ENCODE measurements around the gene S100Z.

S100Z gene

DNA sequence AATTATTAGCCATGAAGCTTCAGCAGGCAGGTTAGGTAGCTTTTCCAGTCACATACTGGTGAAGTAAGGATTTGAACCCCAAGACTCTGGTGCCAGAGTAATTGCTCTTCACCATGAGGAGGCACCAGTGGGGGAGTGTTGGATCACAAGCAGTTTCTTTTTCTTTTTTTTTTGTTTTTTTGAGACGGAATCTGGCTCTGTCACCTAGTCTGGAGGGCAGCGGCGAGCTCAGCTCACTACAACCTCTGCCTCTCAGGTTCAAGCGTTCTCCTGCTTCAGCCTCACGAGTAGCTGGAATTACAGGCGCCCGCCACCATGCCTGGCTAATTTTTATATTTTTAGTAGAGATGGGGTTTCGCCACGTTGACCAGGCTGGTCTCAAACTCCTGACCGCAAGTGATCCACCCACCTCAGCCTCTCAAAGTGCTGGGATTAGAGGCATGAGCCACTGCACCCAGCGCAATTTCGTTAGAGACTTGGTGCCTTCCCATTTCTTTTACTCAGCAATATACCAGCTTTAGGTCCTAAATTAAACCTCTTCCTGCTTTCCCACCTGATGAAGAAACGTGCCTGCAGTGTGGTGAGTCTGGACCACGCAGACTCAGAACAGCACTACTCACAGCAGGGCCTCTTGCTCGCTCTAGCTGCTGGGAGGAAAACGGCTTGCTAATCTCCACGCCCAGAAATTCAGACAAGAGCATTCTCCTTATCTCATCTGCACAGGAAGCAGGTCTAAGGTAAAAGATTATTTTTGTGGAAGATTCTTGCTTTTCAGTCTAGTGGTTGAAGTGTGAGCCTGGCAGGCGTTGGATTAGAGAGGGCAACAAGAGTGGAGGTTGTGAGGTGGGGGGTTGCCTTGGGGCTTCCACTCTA lies at the start of gene S100Z:
Gene S100Z, plus strand, starts transcription at position 596 of the 873 bp plus-strand sequence. CDS start 25,346 bp downstream, outside the sequence.
- H3K27ac ChIP-seq = no peak within 1 kb of the TSS
- TF ChIP-seq, protein P1, sequence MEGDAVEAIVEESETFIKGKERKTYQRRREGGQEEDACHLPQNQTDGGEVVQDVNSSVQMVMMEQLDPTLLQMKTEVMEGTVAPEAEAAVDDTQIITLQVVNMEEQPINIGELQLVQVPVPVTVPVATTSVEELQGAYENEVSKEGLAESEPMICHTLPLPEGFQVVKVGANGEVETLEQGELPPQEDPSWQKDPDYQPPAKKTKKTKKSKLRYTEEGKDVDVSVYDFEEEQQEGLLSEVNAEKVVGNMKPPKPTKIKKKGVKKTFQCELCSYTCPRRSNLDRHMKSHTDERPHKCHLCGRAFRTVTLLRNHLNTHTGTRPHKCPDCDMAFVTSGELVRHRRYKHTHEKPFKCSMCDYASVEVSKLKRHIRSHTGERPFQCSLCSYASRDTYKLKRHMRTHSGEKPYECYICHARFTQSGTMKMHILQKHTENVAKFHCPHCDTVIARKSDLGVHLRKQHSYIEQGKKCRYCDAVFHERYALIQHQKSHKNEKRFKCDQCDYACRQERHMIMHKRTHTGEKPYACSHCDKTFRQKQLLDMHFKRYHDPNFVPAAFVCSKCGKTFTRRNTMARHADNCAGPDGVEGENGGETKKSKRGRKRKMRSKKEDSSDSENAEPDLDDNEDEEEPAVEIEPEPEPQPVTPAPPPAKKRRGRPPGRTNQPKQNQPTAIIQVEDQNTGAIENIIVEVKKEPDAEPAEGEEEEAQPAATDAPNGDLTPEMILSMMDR (conservative IDR thresholded peaks at IDR 0.05) = no peak

DNA sequence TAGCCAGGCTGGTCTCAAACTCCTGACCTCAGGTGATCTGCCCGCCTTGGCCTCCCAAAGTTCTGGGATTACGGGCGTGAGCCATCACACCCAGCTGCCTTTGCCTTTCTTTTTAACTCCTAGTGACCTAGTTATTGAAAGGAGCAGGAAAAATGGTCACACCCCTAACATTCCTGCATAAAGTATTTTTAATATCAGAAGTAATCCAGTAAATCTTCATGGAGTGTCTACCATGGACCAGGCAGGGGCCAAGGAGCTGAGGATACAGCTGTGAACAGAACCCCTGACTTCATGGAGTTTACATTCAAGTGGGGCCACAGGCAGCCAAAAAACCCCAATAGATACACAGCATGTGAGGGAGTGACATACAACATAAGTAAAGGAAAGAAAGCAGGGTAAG lies 49.2 kb upstream of the S100Z start:
- TF ChIP-seq, protein P1 (conservative IDR thresholded peaks at IDR 0.05) = no peak
- H3K27ac ChIP-seq = no peak overlapping the region

DNA sequence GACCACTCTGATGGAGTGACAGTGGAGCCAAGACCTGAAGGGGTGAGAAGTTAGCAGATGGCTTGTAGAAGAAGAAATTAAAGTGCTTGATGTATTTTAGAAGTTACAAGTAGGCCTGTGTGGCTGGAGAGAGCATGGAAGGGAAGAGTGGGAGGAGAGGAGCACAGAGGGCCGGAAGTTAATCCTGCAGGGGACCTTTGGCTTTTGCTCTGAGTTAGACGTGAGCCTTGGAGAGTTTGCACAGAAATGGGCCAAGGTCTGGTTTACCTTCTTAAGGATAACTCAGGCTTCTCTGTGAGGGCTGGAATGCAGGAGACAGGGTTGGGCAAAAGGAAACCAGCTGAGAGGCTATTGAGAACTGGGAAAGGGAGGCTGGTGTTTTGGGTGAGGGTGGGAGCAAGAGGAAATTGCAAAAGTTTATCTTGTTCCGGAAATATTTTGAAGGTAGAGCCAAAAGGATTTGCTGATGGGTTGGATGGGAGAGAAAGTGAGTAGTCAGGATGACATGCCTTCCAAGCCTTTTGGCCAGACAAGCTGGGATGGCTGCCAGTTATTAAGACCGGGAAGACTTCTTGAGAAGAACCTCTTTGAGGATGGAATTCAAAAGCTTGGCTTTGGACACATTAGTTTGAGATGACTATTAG lies 48.5 kb upstream of the S100Z start:
- TF ChIP-seq, protein P1 (conservative IDR thresholded peaks at IDR 0.05) = no peak
- no peak overlapping the region for H3K27ac ChIP-seq

DNA sequence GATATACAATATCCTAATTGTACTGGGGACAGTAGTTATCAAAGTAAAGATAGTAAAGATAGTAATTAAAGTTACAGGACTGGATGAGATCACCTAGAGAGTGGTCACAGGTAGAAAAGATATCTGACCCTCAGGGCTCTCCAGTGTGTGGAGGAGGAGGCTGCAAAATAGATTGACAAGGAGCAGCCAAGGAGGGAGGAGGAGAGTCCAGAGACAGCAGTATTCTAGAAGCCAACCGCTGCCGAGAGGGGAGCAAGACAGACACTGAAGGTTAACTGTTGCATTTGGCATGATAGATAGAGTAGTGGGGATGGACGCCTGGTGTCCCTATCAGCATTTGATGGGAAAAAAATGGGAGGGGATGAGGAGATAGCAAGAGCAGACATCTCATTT lies 48.0 kb upstream of the S100Z start:
- TF ChIP-seq, protein P1 (conservative IDR thresholded peaks at IDR 0.05) = no peak
- H3K27ac ChIP-seq = no peak overlapping the region

DNA sequence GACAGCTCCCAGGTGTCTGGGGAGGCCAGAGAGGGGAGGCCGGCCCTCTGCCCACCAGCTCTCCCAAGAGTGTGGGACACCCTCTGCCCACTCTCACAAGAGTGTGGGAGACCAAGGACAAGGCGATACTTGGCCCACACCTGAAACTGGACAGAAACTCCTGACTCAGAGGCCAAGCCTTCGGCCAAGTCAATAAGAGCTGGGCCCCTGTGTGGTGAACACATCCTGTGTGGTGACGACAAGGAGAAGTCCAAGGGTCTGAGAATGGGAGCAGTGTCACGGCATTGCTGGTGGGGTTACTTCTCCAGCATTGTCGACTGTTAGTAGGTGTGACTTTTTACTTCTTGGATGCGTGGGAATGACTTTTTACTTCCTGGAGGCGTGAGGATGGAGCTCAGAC lies 45.5 kb upstream of the S100Z start:
- H3K27ac ChIP-seq = no peak overlapping the region
- TF ChIP-seq, protein P1 (conservative IDR thresholded peaks at IDR 0.05) = no peak

DNA sequence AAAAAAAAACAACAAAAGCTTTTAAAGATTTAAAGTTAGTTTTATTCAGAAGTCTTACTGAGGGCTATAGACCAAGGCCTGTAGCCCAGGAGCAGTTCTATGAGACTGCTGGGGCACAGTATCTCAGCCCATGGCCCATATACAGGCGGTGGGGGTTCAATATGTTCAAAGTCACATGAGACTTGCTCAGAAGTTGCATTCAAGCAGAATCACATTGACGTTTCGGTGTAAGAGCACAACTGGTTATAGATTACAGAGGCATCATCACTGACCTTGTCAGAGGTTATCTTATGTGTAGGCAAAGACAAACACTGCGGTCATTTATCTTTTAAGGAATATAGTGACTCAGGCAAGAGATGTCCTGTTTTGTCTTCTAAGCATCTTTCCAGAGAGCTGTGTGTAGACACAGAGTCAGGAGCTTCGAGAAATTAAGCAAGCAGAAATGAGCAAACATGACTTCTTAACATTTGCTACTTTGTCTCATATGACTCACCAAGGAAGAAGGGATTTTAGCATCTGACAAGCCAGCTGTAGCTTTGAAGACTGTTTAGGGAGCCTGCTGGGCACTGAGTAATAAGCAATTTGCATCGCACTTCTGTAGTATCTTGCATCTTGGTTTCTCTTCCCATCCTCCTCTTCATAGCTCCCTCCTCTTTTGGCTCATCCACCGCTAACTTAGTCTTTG lies 43.9 kb upstream of the S100Z start:
- TF ChIP-seq, protein P1 (conservative IDR thresholded peaks at IDR 0.05) = no peak
- H3K27ac ChIP-seq = no peak overlapping the region

DNA sequence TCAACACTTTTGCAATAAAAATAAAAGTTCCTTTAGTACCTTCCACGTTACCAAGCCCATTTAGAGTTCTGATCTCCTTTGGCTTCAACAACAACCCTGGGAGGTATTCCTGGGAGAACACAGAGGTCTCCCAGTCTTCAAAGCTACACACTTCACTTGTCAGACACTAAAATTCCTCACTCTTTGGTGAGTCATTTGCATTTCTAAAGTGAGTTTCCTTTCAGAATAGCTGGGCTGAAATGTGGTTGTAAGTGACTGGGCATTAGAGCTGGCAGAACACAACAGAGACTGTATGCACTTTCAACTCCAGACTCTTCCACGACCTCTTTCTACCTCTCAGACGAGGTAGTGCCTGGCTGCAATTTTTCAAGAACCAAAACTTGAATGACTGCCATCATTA lies 42.5 kb upstream of the S100Z start:
- no peak overlapping the region for H3K27ac ChIP-seq

More for the DNA sequence above, 42.5 kb upstream of the S100Z start:
- TF ChIP-seq, protein P1 (conservative IDR thresholded peaks at IDR 0.05) = no peak

All from VCaP (cell line).